ENCODE results near the gene SFI1.

DNA sequence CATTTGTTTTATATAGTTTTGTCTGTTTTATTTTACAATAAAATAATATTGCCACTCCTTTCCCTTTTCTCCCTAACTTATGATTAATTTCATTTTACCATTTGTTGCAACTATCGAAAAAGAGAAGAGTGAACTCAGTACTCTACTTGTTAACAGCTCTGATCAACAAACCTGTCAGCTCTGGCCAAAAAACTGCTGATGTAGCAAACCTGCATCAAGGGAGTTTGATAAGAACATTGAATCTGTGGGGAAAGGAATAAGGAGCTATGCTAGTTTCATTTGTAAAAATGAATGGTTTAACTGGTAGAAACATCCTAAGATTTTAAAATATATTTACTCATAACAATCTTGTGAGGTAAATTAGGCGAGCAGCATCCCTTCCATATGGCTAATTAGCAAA lies 49.6 kb upstream of the SFI1 start:
- TF ChIP-seq, protein P1, sequence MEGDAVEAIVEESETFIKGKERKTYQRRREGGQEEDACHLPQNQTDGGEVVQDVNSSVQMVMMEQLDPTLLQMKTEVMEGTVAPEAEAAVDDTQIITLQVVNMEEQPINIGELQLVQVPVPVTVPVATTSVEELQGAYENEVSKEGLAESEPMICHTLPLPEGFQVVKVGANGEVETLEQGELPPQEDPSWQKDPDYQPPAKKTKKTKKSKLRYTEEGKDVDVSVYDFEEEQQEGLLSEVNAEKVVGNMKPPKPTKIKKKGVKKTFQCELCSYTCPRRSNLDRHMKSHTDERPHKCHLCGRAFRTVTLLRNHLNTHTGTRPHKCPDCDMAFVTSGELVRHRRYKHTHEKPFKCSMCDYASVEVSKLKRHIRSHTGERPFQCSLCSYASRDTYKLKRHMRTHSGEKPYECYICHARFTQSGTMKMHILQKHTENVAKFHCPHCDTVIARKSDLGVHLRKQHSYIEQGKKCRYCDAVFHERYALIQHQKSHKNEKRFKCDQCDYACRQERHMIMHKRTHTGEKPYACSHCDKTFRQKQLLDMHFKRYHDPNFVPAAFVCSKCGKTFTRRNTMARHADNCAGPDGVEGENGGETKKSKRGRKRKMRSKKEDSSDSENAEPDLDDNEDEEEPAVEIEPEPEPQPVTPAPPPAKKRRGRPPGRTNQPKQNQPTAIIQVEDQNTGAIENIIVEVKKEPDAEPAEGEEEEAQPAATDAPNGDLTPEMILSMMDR (IDR thresholded peaks at IDR 0.05 in 8 of 11, conservative IDR thresholded peaks at IDR 0.05 in 3 of 11), result no peak
- TF ChIP-seq POLR2AphosphoS5 (IDR thresholded peaks at IDR 0.05), result no peak
- TF ChIP-seq POLR2A (IDR thresholded peaks at IDR 0.05), result no peak
